Fibroblast of skin of right biceps (primary cell): Measurements from ENCODE around the gene MYO9A.

ENCODE experiments used
- DNase-seq: peaks from one replicate; pipeline ENCODE4 v3.0.0-alpha.2; 2013

MYO9A gene

DNA sequence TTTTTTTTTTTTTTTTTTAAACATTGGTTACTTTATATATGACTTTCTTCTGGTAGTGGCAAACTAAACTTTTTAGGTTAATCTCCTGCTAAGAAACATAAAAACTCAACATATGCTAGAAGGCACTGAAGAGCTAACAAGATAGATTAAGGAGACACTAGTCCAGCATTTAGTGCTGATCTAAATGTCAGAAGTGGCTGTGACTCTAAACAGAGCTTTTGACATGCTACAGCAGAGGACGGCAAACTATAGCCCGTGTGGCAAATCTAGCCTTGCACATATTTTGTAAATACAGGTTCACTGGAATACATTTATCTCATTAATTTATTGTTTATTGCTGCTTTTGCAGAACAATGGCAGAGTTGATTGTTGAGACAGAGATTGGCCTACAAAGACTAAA lies 287.0 kb downstream of the MYO9A start:
- no peak for DNase-seq

- no peak for DNase-seq
Observed at GRCh38 chr15:71826196-71826595, 291.8 kb downstream of the MYO9A start.

- DNase-seq, result no peak
Observed at GRCh38 chr15:71825021-71825730, 292.8 kb downstream of the MYO9A start.

- DNase-seq, result no peak
Observed at GRCh38 chr15:71823801-71824200, 294.1 kb downstream of the MYO9A start.

GRCh38 chr15:71822890-71823630 lies 294.9 kb downstream of the MYO9A start:
- no peak for DNase-seq

GRCh38 chr15:71821547-71822129 lies 296.3 kb downstream of the MYO9A start:
- DNase-seq, result no peak

GRCh38 chr15:71820127-71820526 lies 297.8 kb downstream of the MYO9A start:
- no peak for DNase-seq

DNA sequence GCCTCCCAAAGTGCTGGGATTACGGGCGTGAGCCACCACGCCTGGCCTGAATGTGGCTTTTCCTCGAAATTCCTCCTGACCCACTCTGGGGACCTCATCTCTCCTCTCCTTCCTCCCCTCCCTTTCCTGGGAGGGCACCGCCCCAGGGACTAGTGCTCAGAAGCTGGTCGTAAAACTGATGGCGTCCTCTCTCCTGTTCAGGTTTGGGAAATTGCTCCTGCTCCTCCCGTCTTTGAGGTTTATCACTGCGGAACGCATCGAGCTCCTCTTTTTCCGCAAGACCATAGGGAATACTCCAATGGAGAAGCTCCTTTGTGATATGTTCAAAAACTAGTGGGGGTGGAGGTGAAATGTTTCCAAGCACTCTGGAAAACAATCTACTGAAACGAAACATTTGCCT lies 300.6 kb downstream of the MYO9A start:
- DNase-seq, result no peak

DNA sequence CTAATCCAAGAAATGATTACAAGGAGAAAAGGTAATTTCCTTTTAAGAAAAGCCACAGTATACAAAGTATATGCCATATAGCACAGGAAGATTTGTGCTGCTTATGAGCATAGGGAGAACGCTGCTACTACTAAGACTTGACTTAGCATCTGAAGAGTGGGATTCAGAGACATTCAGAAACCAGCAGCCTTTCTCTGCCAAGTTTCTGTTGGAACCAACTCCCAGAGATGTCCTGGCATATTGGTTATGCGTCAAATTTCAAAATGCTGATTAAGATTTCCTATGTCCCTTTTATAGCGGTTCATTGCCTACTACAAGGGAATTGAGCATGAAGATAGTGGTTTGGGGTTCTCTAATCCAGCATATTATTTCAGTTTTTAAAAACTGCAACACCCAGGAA lies 302.6 kb downstream of the MYO9A start:
- DNase-seq, result no peak

DNA sequence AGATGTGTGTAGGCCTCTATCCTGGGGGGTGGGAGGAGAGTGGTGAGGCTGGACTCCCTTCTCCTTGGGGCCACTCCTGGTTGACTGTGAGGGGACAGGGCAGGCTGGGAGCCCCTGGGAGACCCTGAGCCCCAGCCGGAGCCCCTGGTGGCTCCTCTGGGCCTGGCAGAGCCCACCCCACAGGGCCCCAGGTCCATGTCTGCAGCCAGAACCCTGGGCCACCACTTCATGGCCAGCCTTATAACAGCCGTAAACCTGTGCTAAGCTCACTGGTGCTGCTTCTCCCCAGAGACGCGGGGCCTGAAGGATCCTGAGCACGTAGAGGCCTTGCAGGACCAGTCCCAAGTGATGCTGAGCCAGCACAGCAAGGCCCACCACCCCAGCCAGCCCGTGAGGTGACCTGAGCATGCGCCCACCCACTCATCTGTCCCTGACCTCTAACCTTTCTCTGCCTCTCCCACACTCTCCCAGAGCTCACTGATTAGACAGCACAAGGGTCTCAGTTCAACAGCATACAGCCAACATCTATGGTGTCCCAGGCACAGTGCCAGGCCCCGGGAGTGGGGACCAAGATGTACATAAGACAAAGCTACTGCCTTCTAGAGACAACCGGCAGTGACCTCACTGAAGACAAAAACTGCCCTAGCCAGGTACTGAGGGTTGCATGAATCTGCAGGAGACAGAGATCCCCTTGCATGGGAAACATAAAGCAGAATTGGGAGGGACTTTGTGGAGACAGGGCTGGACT lies 304.1 kb downstream of the MYO9A start:
- no peak for DNase-seq

DNA sequence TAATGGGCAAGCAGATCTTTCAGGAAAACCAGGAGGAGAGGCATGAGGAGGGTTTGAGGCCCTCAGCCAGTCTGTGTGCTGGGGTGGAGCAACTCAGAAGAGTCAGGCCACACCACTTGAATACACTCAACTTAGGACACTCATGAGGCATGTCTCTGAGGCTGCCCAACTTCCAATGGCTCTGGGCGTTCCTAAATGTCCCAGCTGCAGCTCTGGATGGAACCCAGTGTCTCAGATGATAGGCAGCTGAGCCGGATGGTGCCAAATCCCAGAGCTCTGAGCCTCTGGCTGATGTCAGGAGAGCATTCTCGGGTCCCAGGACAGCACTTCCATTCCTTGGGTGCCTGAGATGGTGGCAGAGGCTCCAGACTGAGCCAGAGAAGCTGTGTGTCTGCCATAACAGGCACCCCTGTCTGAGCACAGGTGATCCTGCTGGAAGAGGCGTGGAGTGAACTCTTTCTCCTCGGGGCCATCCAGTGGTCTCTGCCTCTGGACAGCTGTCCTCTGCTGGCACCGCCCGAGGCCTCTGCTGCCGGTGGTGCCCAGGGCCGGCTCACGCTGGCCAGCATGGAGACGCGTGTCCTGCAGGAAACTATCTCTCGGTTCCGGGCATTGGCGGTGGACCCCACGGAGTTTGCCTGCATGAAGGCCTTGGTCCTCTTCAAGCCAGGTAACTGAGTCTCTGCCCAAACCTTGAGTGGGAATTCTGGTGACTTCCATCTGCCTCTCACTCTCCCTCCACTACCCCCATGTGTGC lies 304.8 kb downstream of the MYO9A start:
- DNase-seq, result no peak

GRCh38 chr15:71811752-71812735 lies 305.9 kb downstream of the MYO9A start:
- DNase-seq, result no peak

- DNase-seq, result no peak
Observed at GRCh38 chr15:71811036-71811736, 306.8 kb downstream of the MYO9A start.

GRCh38 chr15:71810256-71811035 lies 307.5 kb downstream of the MYO9A start, which contains the start of gene NR2E3:
NR2E3 (plus strand) TSS chr15:71810554; CDS start chr15:71810744, 190 bp downstream.
- no peak for DNase-seq

GRCh38 chr15:71809346-71809745 lies 308.6 kb downstream of the MYO9A start:
- DNase-seq, result no peak

DNA sequence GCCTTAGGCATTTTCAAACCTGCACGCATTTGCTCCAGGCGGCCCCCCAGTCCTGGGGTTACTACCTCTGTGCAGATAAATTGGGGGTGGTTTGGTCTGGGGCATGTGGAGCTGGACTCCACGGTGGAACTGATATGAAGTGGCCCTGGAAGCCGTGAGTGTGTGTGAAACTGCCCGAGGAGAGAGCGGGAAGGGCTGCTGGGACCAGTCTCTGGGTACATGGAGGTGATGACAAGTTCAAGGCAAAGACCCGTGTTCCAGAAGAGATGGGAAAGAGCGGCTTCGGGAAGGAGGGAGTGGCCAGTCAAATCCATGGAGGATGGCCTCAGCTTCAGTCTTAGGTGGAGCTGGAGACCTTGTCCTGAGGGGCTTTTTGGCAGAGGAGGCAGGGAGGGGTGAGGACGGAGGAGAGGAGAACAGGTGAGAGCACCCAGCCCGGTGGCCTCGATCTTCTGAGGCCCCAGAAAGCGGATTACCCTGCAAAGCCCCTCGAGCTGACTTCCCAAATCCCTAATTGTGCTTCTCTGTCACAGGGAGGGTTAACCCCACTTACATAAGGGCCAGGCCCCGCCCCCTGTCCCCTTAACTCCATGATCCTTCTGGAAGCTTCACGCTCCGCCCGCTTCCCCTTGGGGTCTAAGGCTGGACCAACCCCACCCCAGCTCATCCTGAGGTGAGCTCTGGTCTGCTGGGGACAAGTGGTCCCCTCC lies 309.5 kb downstream of the MYO9A start:
- no peak for DNase-seq

- peak; percentile 52 for DNase-seq
Observed at GRCh38 chr15:71807691-71808091, 310.3 kb downstream of the MYO9A start.

DNA sequence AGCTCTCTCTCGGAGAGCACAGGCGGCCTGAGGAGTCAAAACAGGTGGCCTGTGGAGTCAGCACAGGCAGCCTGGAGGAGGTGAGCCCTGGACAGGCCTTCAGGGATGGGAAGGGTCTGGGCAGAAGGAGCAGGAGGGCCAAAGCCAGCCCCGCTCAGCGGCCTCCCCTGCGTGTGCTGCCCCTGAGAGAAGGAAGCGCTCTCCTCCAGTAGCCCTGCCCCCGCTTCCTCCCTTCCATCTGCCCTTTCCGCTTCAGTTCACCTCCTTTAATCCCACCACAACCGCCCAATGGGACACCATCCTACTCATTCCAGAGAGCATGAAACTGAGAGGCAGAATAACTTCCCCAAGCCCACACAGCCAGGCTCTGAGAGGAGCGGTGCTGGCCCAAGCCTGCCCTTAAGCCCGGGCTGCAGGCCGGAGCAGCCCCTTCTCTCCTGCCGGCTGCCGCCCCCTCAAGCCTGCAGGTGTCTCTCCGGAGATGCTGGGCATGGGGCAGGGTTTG lies 310.8 kb downstream of the MYO9A start:
- DNase-seq, result peak; percentile 21

GRCh38 chr15:71806452-71806931 lies 311.5 kb downstream of the MYO9A start:
- peak; percentile 61 for DNase-seq
